Loucy (cell line): ENCODE measurements around the gene TMEM86A.

Experiments used
- H2AFZ ChIP-seq: fragments of 200-600 bp; sonication (generic); 2 replicates; pipeline ENCODE4 v1.6.0; 2016; ENCODE audit warnings: antibody characterized with exemption, mild to moderate bottlenecking, low read length, moderate library complexity
- H3F3A ChIP-seq: fragments of 200-600 bp; 2 replicates; pipeline ENCODE4 v1.6.0; 2016; ENCODE audit warnings: antibody characterized with exemption, low read depth, mild to moderate bottlenecking
- H3K27me3 ChIP-seq: fragments of 200-600 bp; sonication (generic); 2 replicates; pipeline ENCODE4 v1.6.1; 2014; ENCODE audit warnings: low read length, mild to moderate bottlenecking; ENCODE audit not compliant: insufficient read depth, poor library complexity, severe bottlenecking
- H3K36me3 ChIP-seq: fragments of 200-600 bp; sonication (generic); 2 replicates; pipeline ENCODE4 v1.6.1; 2016; ENCODE audit warnings: low read length; ENCODE audit not compliant: insufficient read depth
- H3K4me1 ChIP-seq: fragments of 200-600 bp; sonication (generic); 2 replicates; pipeline ENCODE4 v1.5.1; 2014; ENCODE audit warnings: low read length, mild to moderate bottlenecking; ENCODE audit not compliant: insufficient read depth, poor library complexity, severe bottlenecking
- H3K4me2 ChIP-seq: fragments of 200-600 bp; sonication (generic); 2 replicates; pipeline ENCODE4 v1.6.0; 2014; ENCODE audit warnings: antibody characterized with exemption, low read length, low read depth, mild to moderate bottlenecking; ENCODE audit not compliant: poor library complexity, severe bottlenecking
- H3K4me3 ChIP-seq: fragments of 200-600 bp; sonication (generic); 2 replicates; pipeline ENCODE4 v1.5.1; 2014; ENCODE audit warnings: low read length, mild to moderate bottlenecking, mixed read lengths; ENCODE audit not compliant: poor library complexity, severe bottlenecking
- H3K79me2 ChIP-seq: fragments of 200-600 bp; sonication (generic); 2 replicates; pipeline ENCODE4 v1.6.1; 2014; ENCODE audit warnings: low read length; ENCODE audit not compliant: insufficient read depth
- H3K9ac ChIP-seq: fragments of 200-600 bp; sonication (generic); 2 replicates; pipeline ENCODE4 v1.6.0; 2014; ENCODE audit warnings: mild to moderate bottlenecking, low read depth, low read length, moderate library complexity; ENCODE audit not compliant: poor library complexity, severe bottlenecking
- H3K9me2 ChIP-seq: fragments of 200-600 bp; sonication (generic); replicated peaks from 2 replicates; pipeline ENCODE4 v1.6.1; 2016; ENCODE audit warnings: low read depth, low read length, mixed read lengths
- H3K9me3 ChIP-seq: fragments of 200-600 bp; sonication (generic); 2 replicates; pipeline ENCODE4 v1.6.1; 2014; ENCODE audit warnings: mild to moderate bottlenecking, antibody characterized with exemption, low read length, low read depth; ENCODE audit not compliant: insufficient read depth
- H4K20me1 ChIP-seq: fragments of 200-600 bp; sonication (generic); 2 replicates; pipeline ENCODE4 v1.6.0; 2014; ENCODE audit warnings: antibody characterized with exemption, low read length, mild to moderate bottlenecking; ENCODE audit not compliant: insufficient read depth, poor library complexity, severe bottlenecking
- EZH2phosphoT487 ChIP-seq: fragments of 200-600 bp; IDR thresholded peaks from 2 replicates; pipeline ENCODE4 v1.6.1; 2018; ENCODE audit warnings: antibody characterized with exemption, mild to moderate bottlenecking, moderate library complexity, borderline replicate concordance
- TF ChIP-seq, protein P1 (sequence below): fragments of 200-600 bp; sonication (generic); conservative IDR thresholded peaks from 2 replicates; pipeline ENCODE4 v1.5.1; 2014; ENCODE audit warnings: mild to moderate bottlenecking, antibody characterized with exemption, low read length

Gene TMEM86A

DNA sequence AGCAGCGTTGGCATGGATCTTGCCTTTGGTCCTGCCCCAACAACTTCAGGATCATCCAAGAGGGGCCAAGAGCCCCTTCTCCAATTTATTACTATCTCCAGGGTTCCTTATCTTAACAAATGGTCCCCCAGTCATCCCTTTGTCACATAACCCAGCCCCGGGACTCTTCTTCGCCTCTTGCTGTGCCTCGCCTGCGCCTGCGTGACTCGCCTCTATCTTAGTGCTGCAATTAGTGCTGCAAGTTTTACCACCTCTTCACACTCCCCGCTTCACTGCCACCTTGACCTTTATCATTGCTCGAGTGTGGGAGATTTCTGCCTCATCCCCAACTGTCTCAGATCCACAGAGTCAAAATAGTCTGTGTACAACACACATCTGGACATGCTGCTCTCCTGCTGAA lies 31.4 kb downstream of the TMEM86A start:
- Histone ChIP-seq H3K4me1 (no peaks in the 10 kb centered on the region), H3K9ac (no peak overlapping the region), H3K36me3 (no peaks in the 10 kb centered on the region), H3F3A (no peaks in the 10 kb centered on the region), H3K9me3 (no peaks in the 10 kb centered on the region), H3K27me3 (no peaks in the 10 kb centered on the region), H3K9me2 (no peaks in the 10 kb centered on the region), H3K79me2 (no peaks in the 10 kb centered on the region), H4K20me1 (no peaks in the 10 kb centered on the region), H3K4me2 (no peak overlapping the region), H3K4me3 (no peak overlapping the region), H2AFZ (no peak overlapping the region)
- TF ChIP-seq EZH2phosphoT487 = no peak
- TF ChIP-seq, protein P1, sequence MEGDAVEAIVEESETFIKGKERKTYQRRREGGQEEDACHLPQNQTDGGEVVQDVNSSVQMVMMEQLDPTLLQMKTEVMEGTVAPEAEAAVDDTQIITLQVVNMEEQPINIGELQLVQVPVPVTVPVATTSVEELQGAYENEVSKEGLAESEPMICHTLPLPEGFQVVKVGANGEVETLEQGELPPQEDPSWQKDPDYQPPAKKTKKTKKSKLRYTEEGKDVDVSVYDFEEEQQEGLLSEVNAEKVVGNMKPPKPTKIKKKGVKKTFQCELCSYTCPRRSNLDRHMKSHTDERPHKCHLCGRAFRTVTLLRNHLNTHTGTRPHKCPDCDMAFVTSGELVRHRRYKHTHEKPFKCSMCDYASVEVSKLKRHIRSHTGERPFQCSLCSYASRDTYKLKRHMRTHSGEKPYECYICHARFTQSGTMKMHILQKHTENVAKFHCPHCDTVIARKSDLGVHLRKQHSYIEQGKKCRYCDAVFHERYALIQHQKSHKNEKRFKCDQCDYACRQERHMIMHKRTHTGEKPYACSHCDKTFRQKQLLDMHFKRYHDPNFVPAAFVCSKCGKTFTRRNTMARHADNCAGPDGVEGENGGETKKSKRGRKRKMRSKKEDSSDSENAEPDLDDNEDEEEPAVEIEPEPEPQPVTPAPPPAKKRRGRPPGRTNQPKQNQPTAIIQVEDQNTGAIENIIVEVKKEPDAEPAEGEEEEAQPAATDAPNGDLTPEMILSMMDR = no peak

DNA sequence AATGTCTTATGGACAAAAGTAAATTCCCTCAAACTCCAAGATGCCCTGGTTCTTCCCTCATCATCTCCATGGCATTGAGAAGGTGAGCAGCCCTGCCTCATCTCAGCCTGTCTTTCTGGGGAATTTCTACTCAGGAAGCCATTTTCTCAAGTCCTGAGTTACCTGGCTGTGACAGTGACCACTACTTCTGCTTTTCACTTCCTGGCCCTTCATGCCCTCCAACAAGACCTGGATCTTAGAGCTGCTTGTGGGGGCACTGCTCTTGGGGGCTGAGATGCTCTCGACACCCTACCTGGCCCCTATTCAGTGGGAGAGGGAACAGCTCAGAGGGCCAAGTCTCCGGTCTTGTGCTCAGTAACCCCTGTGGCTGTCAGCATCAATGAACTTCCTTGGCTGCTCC lies 32.9 kb downstream of the TMEM86A start:
- Histone ChIP-seq H3K9me2 (no peaks in the 10 kb centered on the region), H3K4me3 (no peak overlapping the region), H3K9ac (no peak overlapping the region), H2AFZ (no peak overlapping the region), H3K4me1 (no peaks in the 10 kb centered on the region), H3K9me3 (no peaks in the 10 kb centered on the region), H3K27me3 (no peaks in the 10 kb centered on the region), H3K79me2 (no peaks in the 10 kb centered on the region), H3K36me3 (no peaks in the 10 kb centered on the region), H3K4me2 (no peak overlapping the region), H4K20me1 (no peaks in the 10 kb centered on the region), H3F3A (no peaks in the 10 kb centered on the region)
- no peak for TF ChIP-seq EZH2phosphoT487
- TF ChIP-seq, protein P1 = no peak

DNA sequence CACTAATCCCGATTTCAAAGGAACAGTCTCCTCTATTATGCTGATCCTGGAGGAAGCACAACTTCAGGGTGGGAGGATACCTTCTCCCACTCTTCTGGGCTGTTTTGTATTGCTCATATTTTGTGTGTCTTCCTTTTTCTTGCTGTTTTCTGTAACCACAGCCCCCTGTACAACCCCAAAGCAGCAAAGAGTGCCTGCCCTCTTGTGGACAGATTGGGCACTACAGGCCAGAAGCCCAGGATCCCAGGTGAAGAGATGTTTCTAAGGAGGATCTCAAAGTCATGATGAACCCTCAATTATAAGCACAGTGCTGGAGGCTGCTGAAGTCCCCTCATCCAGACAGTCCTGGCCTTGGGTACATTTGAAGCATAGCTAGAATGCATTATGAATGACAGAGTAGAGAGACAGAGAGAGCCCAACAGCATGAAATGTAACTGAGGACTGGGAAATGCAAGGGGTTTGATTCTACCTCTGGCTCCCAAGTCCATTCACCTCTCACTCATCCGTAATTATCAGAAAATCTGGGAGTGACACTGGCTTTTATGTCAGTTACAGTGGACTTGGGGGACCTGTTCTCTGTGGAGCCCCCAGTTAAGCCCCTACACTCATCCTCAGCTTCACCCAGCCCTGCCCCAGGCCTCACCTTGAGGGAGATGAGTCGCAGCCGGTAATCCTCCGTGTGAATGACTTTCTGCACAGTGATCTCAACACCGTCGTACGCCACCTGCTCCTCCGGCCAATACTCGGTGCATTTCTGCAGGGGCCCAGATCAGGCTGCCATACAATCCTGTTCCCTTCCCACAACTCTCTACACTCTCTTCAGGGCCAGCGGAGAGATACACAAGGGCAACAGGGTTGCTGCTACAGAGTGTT lies 33.6 kb downstream of the TMEM86A start:
- H3K9me2 ChIP-seq = no peaks in the 10 kb centered on the region
- H3K4me1 ChIP-seq = no peaks in the 10 kb centered on the region
- no peak overlapping the region for H3K4me3 ChIP-seq
- no peaks in the 10 kb centered on the region for H3F3A ChIP-seq
- TF ChIP-seq EZH2phosphoT487 = no peak
- TF ChIP-seq, protein P1 = peak; percentile 99
- H3K9me3 ChIP-seq = no peaks in the 10 kb centered on the region
- H2AFZ ChIP-seq = peak overlapping the region; percentile 77; the same call in 1 of the 2 replicates
- no peak overlapping the region for H3K9ac ChIP-seq
- no peaks in the 10 kb centered on the region for H3K79me2 ChIP-seq
- H3K4me2 ChIP-seq = no peak overlapping the region
- no peaks in the 10 kb centered on the region for H4K20me1 ChIP-seq
- no peaks in the 10 kb centered on the region for H3K27me3 ChIP-seq
- H3K36me3 ChIP-seq = no peaks in the 10 kb centered on the region
